Left lobe of liver (tissue), 2 donors: Measurements from ENCODE around the gene CEP295NL. TPM values are rescaled to one million over a fixed set of nuclear protein-coding genes. Genes with fewer than 3 reads are reported as not detected.
A peak's percentile ranks its signal among the peaks of the same experiment; 100 is the strongest.
"Not testable (repeated sequence)": the region's sequence is repeated elsewhere in the genome, so short reads cannot be mapped to it uniquely, and the experiment has no call there.

ENCODE experiments used
- ATAC-seq: fragments of 200-7000 bp; cut with Tn5 transposase; one replicate; pipeline ENCODE4 v1.9.1; 2020; ENCODE audit warnings: mild to moderate bottlenecking, moderate library complexity
- DNase-seq: peaks from one replicate; pipeline ENCODE4 v3.0.0-alpha.2; 2020; ENCODE audit warnings: low spot score
- total RNA-seq: library from RNA; stranded (reverse); gene quantifications from one replicate; pipeline ENCODE4 v1.2.1, GENCODE V29; 2021
- donor health status: DM: no; HTN: no; CAD: no; lungs with moderate emphysema.
- donor health status: DM: no; HTN: yes; CAD: no.

The CEP295NL gene
- total RNA-seq, 1 donor from 2014 or later, result 0.33 TPM

DNA sequence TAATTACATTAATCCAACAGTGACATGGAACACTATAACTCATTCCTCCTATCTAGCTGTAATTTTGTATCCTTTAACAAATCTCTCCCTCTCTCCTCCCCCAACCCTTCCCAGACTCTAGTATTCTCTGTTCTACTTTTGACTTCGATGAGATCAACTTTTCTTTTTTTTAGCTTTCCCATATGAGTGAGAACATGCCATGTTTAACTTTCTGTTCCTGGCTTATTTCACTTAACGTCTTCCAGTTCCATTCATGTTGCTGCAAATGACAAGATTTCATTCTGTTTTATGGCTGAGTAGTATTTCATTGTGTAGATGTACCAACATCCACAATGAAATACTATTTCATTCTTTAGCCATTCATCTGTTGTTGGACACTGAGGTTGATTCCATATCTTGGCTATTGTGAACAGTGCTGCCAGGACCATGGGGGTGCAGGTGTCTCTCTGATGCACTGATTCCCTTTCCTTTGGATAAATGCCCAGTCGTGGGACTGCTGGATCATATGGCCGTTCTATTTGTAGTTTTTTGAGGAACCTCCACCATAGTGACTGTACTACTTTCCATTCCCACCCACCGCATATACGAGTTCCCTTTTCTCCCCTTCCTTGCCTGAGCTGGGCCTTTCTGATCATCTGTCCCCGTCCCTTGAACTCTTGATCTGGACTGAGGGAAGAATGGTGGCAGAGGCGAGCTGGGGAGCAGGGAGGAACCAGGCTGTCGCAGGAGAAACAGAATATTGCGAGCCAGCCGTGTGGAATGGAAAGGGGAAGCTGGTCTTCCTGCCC, 7.7 kb upstream of the CEP295NL start:
- peak; percentile 54 for ATAC-seq
- DNase-seq, result no peak

DNA sequence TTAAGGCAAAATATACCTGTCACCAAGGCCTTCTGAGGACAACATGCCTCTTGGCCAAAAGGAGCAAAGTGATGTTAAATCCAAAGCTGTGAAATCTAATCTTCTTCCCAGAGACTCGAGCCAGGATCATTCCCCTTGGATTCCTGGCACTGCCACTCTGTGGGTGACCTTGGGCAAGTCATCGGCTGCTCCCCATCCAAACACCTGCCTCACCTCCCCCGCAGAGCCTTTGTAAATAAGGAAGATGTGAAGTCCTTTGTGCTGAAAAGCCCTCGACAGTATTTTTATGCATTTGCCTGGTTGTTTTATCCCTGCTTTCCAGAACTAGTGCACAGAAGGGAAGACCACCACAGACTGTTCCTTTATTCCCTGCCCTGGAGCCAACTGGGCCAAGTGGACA, 5.4 kb upstream of the CEP295NL start:
- DNase-seq (no peak), ATAC-seq (no peak)

DNA sequence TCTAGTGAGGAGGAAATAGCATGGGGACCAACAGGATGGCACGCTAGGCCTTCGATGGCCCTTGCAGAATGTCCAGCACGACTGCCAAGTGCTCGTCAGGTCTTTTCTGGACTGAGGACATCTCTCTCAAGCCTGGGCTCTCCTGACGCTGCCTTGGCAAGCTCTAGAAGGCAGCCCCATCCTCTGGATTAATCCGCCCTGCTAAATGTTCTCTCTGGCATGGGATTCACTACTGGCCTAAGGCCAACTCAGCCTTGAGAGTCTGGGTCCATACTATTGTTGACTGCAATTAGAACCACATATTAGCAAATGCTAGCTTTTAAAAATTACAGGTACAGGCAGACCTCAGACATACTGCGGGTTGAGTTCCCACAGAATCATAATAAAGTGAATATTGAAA, 2.5 kb upstream of the CEP295NL start:
- DNase-seq (no peak), ATAC-seq (no peak)

DNA sequence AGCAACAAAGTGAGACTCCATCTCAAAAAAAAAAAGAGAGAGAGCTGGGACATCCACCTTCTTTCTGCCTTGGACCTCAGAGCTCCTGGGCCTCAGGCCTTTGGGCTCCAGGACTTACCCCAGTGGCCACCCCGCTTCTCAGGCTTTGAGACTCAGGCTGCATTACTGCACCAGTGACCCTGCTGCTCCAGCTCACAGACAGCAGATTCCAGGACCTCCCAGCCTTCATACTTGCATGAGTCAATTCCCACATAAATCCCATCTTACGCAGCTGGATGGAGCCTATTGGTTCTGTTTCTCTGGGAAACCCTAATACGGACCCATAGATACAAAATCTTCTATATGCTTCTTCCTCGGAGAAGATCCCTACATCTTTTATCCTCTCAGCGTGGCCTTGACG, 2.1 kb upstream of the CEP295NL start:
- DNase-seq (no peak), ATAC-seq (no peak)

DNA sequence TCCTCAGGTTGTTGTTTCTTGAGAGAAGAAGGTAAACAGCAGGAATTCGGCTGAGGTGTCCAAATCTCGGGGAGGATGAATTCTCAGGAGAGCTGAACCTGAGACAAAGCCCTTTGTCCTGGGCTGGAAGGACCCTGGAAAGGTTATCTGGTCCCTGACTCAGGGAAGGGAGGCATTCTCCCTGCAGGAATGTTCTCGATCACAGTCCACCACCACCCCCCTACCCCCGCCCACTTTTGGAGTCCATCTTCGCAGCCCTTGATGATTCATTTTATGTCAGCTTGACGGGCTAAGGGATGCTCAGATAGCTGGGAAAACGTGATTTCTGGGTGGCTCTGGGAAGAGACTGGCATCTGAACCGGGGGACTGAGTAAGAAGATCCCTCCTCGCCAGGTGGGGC, 1.4 kb upstream of the CEP295NL start:
- no peak for ATAC-seq

DNA sequence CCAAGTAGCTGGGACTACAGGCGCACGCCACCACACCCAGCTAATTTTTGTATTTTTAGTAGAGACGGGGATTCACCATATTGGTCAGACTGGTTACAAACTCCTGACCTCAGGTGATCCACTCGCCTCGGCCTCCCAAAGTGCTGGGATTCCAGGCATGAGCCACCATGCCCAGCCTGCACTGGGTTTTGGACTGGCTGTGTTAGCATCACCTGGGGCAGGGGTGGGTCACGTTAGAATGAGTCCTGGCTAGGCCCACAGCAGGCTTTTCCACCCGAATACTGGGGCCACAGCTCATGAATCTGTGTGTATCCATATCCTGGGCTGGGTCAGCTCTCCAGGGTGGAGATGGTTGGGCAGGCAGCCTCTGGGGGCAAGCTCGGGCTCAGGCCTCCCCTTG, 770 bp downstream of the CEP295NL start:
- not testable (repeated sequence) for ATAC-seq, DNase-seq

More for the DNA sequence above, 1.4 kb upstream of the CEP295NL start:
- DNase-seq, result no peak

DNA sequence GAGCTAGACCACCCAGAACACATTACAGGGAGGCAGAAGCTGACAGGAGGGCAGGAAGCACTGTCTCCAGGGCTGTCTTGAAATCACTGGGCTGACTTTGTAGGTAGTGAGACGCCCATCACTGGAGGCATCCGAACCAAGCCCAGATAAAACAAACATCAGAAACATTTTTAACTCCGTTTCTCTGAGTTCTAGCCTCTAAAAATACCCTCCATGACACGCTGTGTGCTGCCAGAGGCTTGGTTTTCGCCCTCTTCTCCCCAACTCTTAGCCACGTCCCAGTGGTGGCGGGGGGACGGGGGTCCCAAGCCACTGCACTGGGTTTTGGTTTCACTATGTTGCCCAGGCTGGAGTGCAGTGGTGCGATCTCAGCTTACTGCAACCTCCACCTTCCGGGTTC, 1.2 kb downstream of the CEP295NL start:
- DNase-seq, result no peak
- ATAC-seq, result no peak

DNA sequence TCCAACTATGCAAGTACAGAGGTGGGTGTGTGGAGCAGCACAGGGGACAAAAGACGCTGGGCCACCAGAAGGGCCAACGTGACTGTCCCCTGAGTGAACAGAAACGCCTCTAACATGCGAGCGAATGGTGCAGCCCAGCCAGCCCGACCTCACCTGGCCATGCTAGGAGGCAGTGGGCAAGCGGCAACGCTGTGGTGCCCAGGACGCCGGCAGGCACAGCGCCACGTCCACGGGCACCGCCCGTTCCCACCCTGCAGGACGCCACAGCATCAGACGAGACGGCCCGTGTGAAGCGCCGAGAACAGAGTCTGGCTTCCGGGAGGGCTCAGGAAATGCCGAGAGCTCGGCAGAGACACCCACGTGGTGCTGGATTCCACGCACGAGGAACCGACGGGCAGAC, 2.2 kb downstream of the CEP295NL start:
- DNase-seq (no peak), ATAC-seq (no peak)

DNA sequence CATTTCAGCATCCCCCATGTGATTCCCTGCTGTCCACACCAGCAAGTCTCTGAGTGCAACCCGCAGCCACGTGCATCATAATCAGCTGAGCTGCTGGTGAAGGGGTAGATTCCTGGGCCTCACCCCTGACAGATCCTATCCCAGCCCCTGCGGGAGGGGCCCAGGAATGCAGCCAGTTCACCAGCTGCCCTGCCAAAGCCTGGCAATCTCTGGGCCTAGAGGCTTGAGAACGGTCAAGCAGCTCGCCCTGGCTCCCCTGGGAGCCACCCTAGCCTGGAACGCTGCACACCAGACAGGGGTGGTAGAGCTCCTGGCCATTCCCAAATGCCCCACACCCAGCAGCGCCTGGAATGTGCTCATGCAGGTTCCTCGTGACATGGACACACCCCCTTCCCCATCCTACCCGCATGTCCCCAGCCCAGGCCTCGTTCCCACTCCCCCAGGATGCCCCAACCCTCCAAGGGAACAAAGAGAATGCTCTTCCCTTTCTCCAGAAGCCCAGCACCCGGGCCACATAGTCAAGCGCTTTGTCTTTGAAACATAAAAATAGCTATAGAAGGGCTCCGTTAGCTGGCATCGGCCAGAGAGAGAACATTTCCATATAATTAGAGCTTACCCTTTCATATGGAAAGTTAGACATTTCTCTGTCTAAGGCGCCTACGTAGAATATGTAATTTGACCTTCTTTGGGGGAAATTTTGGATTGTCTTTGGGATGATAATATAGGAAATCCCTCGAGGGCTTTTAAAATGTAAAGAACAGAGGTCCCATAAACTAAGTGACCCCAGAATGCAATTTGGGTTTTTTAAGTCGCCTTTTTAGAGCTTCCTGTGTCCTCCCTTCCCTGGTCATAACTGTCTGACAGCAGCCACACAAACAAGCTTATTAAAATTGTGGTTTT, 3.4 kb downstream of the CEP295NL start:
- DNase-seq (no peak), ATAC-seq (no peak)

DNA sequence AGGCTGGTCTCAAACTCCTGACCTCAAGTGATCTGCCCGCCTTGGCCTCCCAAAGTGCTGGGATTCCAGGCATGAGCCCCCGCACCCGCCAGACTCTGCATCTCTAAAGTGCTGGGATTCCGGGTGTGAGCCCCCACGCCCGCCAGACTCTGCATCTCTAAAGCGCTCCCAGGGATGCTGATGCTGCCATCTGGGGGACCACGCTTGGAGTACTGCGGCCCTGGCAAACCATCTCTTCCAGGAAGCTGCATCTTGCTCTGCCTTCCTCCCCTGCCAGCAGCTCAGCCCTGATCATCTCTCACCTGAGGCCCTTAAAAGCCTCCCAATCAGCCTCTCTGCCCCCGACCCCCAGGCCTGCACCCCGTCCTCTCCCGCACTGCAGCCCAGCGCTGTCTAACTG, 4.1 kb downstream of the CEP295NL start:
- ATAC-seq (no peak), DNase-seq (no peak)

DNA sequence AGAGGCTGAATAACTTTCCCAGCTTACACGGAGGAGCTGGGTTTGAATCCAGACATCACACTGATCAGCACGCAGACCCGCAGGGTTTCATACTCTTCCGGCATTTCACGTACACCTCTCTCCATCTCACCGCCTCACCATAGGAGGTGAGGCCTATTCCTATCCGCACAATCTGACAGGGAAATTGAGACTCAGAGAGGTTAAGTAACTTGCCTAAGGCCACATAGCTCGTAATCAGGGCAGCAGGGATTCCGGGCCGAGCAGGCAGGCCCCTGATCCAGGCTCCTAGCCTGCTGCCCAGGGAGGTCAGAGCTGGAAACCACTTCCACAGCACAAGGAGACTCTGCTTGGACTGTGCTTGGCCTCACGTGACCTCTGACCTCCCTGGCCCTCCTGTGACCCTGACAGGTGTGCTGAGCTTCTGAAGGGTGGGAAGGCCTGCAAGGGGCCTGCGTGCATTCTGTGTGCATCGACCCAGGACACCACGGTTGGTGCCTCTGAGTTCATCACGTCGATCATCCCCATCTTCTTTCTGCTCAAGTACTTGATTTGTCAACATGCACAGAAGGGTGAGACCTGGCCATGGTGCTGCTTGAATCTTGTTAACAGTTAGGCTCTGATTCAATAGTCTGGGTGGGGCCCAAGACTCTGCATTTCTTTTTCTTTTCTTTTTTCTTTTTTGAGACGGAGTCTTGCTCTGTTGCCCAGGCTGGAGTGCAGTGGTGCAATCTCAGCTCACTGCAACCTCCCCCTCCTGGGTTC, 4.7 kb downstream of the CEP295NL start:
- ATAC-seq, result no peak
- no peak for DNase-seq

DNA sequence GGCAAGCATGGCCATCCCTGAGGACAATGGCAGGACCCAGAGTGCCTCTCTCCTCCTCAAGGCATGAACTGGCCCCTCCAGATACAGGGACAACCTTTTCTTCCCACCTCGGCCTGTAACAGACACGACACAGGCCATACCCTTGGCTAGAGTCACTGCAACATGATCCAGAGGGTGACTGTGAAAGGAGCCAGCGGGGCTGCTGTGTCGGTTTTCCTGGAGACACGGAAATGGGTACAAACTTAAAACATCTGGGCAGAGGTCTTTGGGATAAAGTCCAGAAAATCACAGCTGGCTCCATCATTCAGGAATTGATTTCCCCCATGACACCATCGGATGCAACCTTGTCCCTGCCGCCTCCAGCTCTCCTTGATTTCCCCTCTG, 5.3 kb downstream of the CEP295NL start:
- DNase-seq, result no peak

DNA sequence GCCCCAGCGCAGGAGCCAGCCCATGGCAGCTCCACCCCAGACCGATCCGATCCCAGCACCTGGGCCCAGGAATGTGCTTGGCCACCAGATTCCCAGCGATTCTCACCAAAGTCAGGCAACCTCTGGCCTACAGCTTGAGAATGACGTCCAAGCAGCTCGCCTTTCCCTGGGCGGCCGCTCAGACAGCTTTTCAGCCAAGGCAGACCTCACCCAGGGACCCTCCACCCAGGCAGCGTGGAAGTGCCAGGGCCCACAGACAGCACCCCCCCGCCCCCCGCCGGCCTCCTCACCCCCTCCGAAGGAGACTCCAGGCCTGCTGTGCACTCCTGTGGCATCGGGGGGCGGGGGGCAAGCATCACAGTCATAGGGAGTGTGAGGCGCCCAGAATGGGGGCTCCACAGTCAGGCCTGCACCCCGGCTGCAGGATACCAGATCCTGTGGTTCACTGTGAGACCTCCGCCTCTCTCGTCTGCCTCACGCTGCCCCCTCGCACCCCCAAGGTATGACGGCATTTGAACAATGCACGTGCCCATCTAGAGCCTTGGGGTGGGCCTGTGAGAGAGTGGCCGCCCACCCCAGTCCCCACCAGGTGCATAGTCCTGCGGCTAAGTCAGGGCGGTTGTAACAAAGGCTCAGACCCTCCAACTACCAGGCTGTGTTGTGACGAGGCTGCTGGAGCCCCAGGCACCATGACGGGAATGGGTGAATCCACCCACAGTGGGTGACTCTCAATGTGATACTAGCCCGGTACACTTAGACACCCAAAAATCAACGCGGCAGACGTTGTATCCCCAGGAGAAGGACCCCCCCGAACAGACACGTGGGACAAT, 6.0 kb downstream of the CEP295NL start:
- no peak for ATAC-seq

More for the DNA sequence above, 5.3 kb downstream of the CEP295NL start:
- ATAC-seq, result no peak

DNA sequence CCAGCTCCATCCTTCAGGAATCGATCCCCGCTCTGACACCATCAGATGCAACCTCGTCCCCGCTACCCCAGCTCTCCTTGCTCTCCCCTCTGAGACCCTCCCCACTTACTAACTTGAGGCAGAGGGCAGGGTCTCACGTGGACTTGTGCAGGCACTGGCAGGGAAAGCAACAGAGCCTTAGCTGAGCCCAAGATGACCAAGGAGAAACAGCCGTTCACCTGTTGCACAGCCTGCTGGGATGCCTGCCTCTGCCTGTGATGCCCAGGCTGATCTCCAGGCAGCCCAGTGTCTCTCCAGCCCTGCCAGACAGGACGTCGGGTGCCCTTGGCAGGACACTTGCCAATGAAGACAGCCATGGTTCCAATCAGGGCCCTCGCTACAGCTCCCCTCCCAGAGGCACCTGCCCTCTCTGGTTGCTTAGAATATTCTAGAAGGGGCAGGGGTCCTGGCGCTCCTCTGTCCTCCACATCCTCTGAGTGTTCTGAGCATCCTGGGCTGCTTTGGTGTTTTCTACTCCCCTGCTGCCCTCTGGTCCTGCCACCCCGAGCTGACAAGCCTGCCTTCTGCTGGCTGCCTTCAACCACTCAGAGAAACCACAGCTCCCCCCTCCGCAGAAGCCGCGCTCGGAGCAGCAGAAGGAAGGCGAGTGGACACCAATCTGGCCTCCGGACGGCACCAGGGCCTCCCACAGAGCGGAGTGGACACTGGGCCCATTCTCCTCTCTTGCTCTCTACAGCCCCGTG, 6.7 kb downstream of the CEP295NL start:
- DNase-seq (no peak), ATAC-seq (no peak)

More for the DNA sequence above, 6.0 kb downstream of the CEP295NL start:
- no peak for DNase-seq

DNA sequence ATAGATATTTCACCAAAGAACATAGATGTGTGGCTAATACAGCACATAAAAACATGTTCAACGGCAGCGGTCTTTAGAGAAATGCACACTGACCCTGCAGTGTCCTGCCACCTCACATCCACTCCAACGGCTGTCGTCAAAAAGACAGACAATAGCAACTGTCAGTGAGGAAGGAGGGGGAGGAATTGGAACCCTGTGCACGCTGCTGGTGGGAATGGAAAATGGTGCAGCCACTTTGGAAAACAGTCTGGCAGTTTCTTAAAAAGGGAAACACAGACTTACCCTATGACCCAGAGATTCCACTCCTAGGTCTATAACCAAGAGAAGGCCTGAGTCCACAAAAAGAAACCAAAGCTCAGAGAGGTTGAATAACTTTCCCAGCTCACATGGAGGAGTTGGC, 7.7 kb downstream of the CEP295NL start:
- ATAC-seq, result no peak
- no peak for DNase-seq

DNA sequence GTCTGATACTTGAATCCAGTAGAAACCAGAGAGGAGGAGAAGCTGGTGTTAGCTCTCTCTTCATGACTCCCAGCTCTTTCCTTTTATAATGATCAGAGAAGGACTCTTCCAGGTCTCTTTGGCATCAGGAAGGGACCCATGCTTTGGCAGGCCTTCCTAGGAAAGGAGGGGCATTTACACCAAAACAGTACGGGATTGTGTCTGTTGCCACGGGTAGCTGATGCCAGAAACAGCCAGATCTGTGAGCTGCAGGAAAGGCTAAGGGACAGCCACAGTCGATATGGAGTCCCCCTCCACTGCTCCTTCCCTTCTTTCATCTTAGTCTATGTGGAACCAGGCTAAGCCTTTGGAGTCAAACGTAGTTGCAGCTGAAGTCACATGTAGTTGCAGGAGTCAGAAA, 9.3 kb downstream of the CEP295NL start:
- DNase-seq (no peak), ATAC-seq (no peak)

DNA sequence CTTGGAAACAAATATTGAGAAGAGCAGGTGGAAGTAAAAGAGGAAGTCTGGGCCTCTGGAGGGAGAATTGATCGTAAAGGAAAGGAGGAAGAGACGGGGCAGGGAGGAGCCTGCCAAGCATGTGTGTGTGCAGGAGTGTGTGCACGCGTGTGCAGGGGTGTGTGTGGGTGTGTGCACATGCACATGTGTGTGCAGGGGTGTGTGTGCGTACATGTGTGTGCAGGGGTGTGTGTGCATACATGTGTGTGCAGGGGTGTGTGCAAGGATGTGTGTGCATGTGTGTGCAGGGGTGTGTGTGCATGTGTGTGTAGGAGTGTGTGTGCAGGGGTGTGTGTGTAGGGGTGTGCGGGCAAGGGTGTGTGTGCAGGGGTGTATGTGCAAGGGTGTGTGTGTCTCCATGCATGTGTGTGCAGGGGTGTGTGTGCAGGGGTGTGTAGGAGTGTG, 10.0 kb downstream of the CEP295NL start:
- ATAC-seq (no peak), DNase-seq (no peak)

DNA sequence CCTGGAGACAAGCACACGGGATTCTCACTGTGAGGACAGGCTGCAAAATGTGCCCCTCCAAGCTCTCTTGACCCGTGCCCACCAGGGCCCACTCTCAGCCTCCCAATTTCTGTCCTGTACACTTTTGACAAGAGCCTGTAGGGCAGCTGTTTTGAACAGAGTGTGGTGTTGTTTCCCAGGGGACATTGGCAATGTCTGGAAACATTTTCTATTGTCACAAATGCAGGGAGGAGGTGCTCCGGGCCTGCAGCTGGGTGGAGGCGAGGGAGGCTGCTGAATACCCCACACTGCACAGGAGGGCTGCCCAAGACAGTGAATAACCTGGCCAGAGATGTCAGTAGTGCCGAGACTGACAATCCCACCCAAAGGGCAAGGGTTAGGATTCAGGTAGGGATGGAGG, 10.5 kb downstream of the CEP295NL start:
- ATAC-seq (no peak), DNase-seq (no peak)

DNA sequence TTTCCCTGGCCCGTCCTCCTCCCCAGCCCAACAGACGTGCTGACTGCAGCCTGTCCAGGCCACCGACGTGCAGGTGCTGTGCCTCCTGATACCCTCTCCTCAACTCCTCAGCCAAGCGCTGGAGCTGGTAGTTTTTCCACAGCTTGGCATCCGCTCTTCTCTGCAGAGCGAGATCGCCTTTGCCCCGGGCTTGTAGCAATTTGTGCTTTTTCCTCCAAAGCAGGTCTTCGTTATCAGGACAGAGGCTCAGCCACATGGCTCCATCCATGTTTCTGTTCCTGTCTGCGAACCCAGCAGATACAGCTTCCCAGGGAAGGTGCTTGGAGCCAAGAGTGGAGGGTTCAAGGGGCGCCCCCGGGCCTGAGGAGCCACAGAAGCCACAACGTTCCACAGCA, 10.9 kb downstream of the CEP295NL start:
- no peak for ATAC-seq

More for the DNA sequence above, 10.9 kb downstream of the CEP295NL start:
- no peak for DNase-seq
